Activated CD4-positive, alpha-beta T cell treated with anti-CD3 and anti-CD28 coated beads for 48 hours (primary cell): ENCODE data around the gene ZNF816.
"Not testable (repeated sequence)": the region's sequence is repeated elsewhere in the genome, so short reads cannot be mapped to it uniquely, and the experiment has no call there.

Experiments
- DNase-seq: peaks from one replicate; pipeline ENCODE4 v3.0.0-alpha.2; 2020

The ZNF816 gene

DNA sequence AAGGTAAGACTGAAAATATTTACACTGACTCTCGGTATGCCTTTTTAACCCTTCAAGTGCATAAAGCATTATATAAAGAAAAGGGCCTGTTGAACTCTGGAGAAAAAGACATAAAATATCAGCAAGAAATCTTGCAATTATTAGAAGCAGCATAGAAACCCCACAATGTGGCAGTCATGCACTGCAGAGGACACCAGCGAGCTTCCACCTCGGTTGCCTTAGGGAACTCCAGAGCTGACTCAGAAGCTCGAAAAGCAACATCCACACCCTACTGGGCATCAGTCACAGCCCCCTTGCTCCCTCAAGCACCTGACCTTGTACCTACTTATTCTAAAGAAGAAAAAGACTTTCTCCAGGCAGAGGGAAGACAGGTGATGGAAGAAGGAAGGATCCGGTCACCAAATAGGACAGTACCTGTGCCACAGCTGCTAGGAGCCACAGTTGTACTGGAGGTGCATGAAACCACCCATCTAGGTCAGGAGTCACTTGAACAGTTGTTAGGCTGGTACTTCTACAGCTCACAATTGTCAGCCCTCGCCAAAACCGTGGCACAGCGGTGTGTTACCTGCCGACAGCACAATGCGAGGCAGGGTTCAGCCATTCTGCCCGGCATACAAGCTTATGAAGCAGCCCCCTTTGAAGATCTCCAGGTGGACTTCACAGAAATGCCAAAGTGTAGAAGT, 2.9 kb downstream of the ZNF816 start:
- DNase-seq = no peak

- DNase-seq = no peak
These were observed 5.1 kb downstream of the ZNF816 start for GRCh38 chr19:52957591-52957990.

DNA sequence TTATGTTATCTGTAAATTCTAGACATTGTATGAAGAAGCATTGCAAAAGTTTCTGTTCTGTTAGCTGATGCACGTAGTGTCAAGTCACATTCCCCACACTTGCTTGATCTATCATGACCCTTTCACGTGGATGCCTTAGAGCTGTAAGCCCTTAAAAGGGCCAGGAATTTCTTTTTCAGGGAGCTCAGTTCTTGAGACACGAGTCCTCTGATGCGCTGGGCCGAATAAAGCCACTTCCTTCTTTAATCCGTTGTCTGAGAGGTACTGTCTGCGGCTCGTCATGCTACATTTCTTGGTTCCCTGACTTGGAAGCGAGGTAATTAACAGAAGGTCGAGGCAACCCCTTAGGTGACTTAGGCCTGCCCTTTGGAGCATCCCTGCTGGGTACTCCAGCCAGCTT, 5.8 kb downstream of the ZNF816 start:
- DNase-seq = no peak

GRCh38 chr19:52949422-52949821, 13.3 kb downstream of the ZNF816 start:
- DNase-seq = no peak

DNA sequence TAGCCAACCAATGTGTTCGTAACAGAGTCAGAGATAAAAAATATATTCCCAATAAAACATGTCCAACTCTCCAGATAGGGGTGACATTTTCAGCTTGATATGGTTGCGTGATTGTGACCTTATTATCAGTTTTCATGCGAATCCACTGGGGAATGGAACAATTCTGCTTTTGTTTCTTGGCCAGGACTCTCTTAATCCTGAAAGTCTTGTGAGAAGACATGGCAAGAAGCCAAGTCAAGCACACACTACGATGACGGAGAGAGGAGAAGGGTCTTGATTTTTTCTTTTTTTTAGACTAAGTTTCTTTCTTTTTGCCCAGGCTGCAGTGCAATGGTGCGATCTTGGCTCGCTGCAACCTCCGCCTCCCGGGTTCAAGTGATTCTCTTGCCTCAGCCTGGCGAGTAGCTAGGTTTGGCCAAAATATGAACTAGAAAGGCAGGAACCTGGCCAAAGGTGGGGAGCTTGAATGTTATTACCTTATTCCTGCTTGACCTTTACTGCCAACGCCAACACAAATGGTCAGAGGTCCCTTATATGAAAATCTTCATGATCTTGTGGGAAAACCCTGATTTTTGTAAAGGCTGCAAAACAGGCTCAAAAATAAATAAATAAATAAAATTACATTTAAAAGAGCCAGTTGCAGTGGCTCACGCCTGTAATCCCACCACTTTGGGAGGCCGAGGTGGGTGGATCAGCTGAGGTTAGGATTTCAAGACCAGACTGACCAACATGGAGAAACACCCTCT, 14.5 kb downstream of the ZNF816 start:
- no peak for DNase-seq

DNA sequence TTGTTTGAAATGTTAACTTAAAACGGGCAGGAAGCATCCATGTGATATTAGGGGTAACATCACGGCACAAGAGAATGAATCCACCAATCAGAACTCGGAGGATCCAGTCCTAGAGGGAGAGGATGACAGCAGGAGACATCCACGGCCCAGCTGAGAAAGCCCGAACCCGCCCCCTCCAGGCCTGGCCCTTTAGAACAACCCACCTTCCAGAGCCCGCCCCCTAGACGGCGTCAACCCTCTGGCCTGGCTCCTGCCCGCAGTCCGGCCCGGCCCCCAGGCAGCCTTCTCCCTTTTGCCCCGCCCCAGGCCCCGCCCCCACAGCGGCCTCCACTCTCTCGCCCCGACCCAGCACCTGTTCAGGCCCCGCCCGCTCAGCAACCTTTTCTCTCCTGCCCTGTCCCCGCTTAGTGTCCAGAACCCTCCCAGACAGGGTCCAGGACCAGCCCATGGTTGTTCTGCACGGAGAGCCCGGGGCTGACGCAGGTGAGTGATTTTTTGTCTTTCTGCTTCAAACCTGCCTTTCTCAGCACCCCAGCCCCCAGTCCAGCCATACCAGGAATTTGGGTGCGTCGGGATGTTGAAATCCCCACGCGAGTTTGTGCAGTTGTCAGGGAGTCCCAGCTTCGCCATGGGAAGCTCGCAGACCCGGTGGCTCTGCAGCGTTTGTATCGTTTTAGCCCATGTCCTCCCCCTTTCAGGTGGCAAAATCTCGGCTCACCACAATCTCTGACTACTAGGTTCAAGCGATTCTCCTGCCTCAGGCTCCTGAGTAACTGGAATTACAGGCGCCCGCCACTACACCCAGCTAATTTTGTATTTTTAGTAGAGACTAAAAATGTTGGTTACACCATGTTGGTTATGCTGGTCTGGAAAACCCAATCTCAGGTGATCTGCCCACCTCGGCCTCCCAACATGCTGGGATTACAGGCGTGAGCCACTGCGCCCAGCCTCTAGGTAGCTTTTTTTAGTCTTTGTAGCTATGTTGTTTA, 16.1 kb downstream of the ZNF816 start:
- no peak for DNase-seq

DNA sequence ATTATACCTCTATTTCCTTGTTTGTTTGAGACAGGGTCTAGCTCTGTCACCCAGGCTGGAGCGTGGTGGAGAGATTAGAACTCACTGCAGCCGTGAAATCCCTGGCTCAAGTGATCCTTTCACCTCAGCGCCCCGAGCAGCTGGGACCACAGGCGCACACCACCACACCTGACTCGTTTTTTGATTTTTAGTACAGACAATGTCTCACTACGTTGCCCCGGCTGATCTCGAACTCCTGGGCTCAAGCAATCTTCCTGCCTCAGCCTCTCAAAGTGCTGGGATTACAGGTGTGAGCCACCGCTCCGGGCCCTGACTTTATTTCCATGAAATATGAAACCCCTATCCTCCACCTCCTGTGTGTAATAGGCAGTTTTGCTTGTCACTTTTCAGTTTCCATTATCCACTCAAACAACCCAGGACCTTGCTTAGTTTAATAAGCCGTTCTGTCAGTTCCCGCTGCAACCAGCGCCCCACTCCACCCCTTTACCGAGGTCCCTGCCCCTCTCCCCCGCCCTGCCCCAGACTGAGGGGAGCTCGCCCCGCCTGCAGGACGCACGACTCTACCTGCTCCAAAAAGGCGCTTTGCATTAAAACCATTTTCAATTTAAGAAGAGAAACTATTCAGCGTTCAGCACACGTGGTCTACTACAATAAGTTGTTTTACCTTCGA, 16.9 kb downstream of the ZNF816 start:
- no peak for DNase-seq

DNA sequence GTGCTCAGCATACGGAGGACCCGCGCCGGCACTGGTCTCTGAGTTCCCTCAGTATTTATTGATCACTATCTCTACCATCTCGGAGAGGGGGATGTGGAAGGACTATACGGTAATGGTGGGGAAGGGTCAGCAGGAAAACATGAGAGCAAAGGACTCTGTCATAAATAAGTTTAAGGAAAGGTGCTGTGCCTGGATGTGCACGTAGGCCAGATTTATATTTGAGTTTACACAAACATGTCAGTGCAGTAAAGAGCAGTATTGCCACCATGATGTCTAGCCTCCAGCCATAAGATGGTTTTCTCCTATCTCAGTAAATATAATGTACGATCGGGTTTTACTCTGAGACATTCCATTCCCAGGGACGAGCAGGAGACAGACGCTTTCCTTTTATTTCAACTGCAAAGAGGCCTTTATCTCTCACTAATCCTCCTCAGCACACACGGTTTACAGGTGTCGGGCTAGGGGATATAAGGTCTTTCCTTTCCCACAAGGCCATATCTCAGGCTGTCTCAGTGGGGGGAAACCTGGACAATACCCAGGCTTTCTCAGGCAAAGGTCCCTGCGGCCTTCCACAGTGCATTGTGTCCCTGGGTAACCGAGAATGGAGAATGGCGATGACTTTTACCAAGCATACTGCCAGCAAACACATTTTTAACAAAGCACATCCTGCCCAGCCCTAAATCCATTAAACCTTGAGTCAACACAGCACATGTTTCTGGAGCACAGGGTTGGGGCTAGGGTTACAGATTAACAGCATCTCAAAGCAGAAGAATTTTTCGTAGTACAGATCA, 17.8 kb downstream of the ZNF816 start:
- DNase-seq = not testable (repeated sequence)

- no peak for DNase-seq
These were observed 18.6 kb downstream of the ZNF816 start for GRCh38 chr19:52943884-52944643.

- DNase-seq = no peak
These were observed 19.4 kb downstream of the ZNF816 start for GRCh38 chr19:52943134-52943883.

DNA sequence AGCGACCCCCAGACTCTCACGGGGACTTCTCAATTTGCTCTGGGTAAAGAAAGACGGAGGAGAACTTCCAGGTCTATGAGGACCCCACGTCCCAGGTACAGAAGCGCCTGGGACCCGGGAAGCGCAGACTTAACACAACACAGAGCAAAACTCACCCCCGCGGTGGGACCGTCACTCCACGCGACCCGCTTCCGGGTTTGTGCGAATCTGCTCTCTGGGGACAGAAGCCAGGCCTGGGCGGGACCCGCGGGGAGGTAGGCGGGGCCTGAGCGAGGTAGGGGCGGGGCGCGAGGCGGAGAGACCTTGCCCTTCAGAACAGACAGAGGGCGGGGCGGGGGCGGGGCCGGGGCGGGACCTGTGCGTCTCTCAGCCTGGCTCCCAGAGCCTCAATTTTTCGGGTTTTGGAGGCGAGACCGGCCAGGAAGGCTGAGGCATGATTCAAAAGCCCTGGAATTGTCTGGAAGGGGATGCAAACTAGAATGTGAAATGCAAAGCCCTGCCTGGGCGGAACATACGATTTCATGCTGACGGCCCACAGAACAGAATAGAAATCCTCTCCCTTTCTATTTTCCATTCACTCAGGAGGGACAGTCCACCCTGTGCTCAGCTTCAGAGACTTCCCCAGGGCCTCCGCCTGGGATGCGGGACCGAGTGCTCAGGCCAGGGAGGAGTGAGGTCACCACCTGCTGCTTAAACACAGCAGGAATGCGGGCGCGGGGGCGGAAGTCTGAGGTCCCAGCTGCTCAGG, 20.1 kb downstream of the ZNF816 start:
- DNase-seq = peak; percentile 95

DNA sequence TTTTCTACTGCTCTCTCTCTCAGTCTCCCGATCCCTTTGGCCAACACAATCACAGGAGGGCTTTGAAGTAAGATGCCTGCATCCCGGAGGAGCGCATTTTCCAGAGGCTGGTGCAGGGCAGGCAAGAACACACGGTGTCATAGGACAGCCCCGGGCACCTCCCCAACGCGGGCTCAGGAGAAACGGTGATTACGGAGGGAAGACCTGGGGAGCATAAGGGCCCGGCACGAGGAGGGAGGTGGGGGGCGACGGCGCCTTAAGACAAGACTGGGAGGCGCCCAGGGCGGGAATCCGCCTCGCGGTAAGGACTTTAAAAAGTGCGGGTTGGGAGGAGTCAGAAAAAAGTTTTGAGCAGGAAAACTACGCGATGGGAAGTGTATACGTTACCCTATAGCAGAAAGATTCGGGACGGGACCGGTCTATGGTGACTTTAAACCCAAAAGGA, 20.7 kb downstream of the ZNF816 start:
- peak; percentile 21 for DNase-seq

DNA sequence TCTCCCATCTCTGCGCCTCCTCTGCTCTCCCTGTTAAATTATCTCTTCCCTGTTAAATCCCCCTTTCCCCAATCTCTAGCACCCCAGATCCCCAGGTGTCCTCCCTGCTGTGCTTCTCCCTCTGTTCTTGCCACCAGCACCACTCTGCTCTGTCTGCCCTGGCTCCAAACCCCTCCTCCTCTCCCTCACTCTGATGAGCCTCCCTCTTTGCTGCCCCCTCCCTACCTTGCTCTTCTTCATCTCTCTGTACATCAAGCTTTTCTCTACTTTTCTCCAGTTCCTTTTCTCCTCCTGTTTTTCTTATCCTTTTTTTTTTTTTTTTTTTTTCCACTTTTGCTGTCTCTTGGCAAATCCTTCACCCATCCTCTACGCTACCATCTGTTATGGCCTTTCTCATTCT, 21.2 kb downstream of the ZNF816 start:
- not testable (repeated sequence) for DNase-seq

- not testable (repeated sequence) for DNase-seq
These were observed 21.8 kb downstream of the ZNF816 start for GRCh38 chr19:52940905-52941304.

DNA sequence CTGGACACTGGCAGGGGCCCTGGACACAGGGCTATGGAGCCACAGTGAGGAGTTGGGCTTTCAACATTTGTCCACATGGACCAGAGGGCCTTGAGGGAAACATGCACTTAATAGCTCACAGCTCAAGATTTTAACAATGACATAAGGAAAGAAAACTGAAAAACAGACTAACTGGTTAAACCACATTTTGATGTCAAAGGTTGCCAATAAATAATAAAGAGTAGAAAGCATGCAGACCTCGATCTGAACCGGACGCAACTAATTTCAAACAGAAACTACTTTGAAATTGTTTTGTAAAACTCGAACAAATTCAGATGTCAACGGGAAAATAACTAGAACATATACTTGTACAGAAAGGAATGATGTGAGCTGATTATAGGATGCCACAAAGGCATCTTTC, 23.9 kb downstream of the ZNF816 start:
- no peak for DNase-seq

GRCh38 chr19:52936954-52937325, 25.7 kb downstream of the ZNF816 start:
- DNase-seq = no peak

- DNase-seq = no peak
These were observed 26.3 kb downstream of the ZNF816 start for GRCh38 chr19:52936151-52936953.

DNA sequence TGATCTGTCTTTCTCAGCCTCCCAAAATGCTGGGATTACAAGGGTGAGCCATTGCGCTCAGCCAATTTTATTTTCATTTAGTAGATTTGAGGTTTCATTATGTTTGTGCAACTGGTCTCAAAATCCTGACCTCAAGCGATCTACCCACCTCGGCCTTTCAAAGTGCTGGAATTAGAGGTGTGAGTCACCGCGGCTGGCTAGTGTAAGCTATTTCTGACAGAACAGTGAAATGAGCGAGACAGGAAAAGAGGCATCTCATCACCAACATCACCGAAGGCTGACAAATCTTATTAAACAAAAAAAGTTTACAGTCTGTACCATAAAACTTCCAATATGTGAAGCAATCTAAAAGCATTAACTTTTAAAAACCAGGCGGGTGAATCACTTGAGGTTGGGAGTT, 27.2 kb downstream of the ZNF816 start:
- no peak for DNase-seq

DNA sequence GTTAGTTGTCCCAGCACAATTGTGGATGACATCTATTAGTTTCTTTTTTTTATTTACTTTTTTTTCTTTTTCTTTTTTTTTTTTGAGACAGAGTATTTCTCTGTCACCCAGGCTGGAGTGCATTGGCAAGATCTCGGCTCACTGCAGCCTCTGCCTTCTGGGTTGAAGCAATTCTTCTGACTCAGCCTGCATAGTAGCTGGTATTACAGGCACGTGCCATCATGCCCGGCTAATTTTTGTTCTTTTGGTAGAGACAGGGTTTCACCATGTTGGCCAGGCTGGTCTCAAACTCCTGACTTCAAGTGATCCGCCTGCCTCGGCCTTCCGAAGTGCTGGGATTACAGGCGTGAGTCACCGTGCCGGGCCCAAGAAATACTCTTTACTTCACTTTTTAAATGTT, 38.0 kb downstream of the ZNF816 start:
- not testable (repeated sequence) for DNase-seq
